ENCODE data around the gene NT5C2. TPM values are rescaled to one million over a fixed set of nuclear protein-coding genes. Genes with fewer than 3 reads are reported as not detected.

The NT5C2 gene
- total and polyA plus RNA-seq, 2 of the 8 experiments (the other 6 are each of a cell fraction or from before 2014, with no cell fraction given): 35.2 to 106 TPM

- H2AK5ac ChIP-seq (ENCODE audit: low read depth, low read length): no peak overlapping the region
- H2BK5ac ChIP-seq (ENCODE audit: low read depth, low read length): no peak overlapping the region
- DNase-seq (ENCODE audit: low read depth in 1 of 2, low spot score in 2 of 2) (no peak), FAIRE-seq (no peak)
- H3K27ac ChIP-seq (ENCODE audit: low read depth, low read length): no peak overlapping the region
- H4K8ac ChIP-seq (ENCODE audit: extremely low read depth, insufficient read depth, low read length): no peak overlapping the region
- no peak overlapping the region for H2BK120ac ChIP-seq (replicated peaks; ENCODE audit: low read depth, low read length)
- no peak overlapping the region for H2AFZ ChIP-seq (ENCODE audit: low read length)
- POLR2A ChIA-PET (ENCODE audit: partially characterized antibody): interaction anchor here (0.6 kb wide), 1 partner anchor 332 kb away, joined by 4 read pairs; no protein-coding TSS in a partner anchor
- no peak overlapping the region for H4K91ac ChIP-seq (replicated peaks; ENCODE audit: insufficient read length, low read length)
- H3K9me3 ChIP-seq (ENCODE audit: insufficient read depth in 2 of 2, low read depth in 1 of 2, low read length in 1 of 2): no peaks in the 10 kb centered on the region
- no peak overlapping the region for H4K5ac ChIP-seq (ENCODE audit: insufficient read length, low read depth, low read length)
- no peak overlapping the region for H2BK15ac ChIP-seq (ENCODE audit: low read length)
- H3K36me3 ChIP-seq (ENCODE audit: control insufficient read depth in 2 of 4, insufficient read depth in 4 of 4, low read length in 3 of 4): peaks cover 0 to 6% (median 0%) of the 10 kb centered on the region in 4 experiments; a peak in 2 of 8 replicates
- no peak overlapping the region for H3K18ac ChIP-seq (ENCODE audit: extremely low read depth, low read length)
- H3K27me3 ChIP-seq (replicated peaks in 1 of 4; ENCODE audit: control insufficient read depth in 3 of 4, extremely low read depth in 1 of 4, insufficient read depth in 3 of 4, low read length in 3 of 4): no peaks in the 10 kb centered on the region
- TF ChIP-seq JUN (IDR thresholded peaks at IDR 0.05; ENCODE audit: low read depth, low read length) (no peak), GABPA (IDR thresholded peaks at IDR 0.05; ENCODE audit: borderline replicate concordance, insufficient read depth, low read length) (no peak), ASH2L (IDR thresholded peaks at IDR 0.05; ENCODE audit: low read length) (no peak), SIX5 (IDR thresholded peaks at IDR 0.05; ENCODE audit: low read depth, low read length) (no peak), SAP30 (IDR thresholded peaks at IDR 0.05; ENCODE audit: insufficient read depth, insufficient replicate concordance, low read length) (no peak), EZH2 (IDR thresholded peaks at IDR 0.05; ENCODE audit: low read depth, low read length, severe bottlenecking) (no peak), MAFK (IDR thresholded peaks at IDR 0.05; ENCODE audit: low read depth, low read length) (no peak), TEAD4 (IDR thresholded peaks at IDR 0.05; ENCODE audit: low read depth, low read length) (no peak), SP2 (IDR thresholded peaks at IDR 0.05; ENCODE audit: low read length) (no peak), TCF12 (IDR thresholded peaks at IDR 0.05; ENCODE audit: low read depth, low read length) (no peak), TBP (IDR thresholded peaks at IDR 0.05; ENCODE audit: low read depth, low read length) (no peak), POU5F1 (IDR thresholded peaks at IDR 0.05; ENCODE audit: low read depth, low read length) (no peak), POLR2AphosphoS5 (IDR thresholded peaks at IDR 0.05; ENCODE audit: low read depth, low read length) (no peak), KDM4A (IDR thresholded peaks at IDR 0.05; ENCODE audit: low read depth, low read length, severe bottlenecking) (no peak), SRF (IDR thresholded peaks at IDR 0.05; ENCODE audit: low read depth, low read length) (no peak)
- TF ChIP-seq, protein P1, sequence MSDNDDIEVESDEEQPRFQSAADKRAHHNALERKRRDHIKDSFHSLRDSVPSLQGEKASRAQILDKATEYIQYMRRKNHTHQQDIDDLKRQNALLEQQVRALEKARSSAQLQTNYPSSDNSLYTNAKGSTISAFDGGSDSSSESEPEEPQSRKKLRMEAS (IDR thresholded peaks at IDR 0.05): no peak
- CTCF ChIA-PET (ENCODE audit: partially characterized antibody): interaction anchor here (0.7 to 3.4 kb wide), 10 partner anchors 19 to 248 kb away, joined by 3 to 13 read pairs (median 4); no protein-coding TSS in a partner anchor
- H2BK20ac ChIP-seq (ENCODE audit: low read length): no peak overlapping the region
- H3K56ac ChIP-seq (replicated peaks; ENCODE audit: insufficient read length, low read depth, low read length): no peak overlapping the region
- no peak overlapping the region for H3K14ac ChIP-seq (ENCODE audit: insufficient read length)
- no peaks in the 10 kb centered on the region for H4K20me1 ChIP-seq (replicated peaks in 1 of 2; ENCODE audit: control insufficient read depth in 1 of 2, insufficient read depth in 2 of 2, low read length in 2 of 2)
- no peak overlapping the region for H3K4me2 ChIP-seq (ENCODE audit: insufficient read depth in 1 of 2, low read depth in 2 of 2, low read length in 2 of 2)
- no peaks in the 10 kb centered on the region for H3K4me1 ChIP-seq (replicated peaks in 1 of 4; ENCODE audit: control insufficient read depth in 3 of 4, insufficient read depth in 4 of 4, low read length in 3 of 4)
- H3K79me2 ChIP-seq (ENCODE audit: control insufficient read depth in 1 of 2, insufficient read depth in 2 of 2, low read length in 2 of 2): no peaks in the 10 kb centered on the region
- no peak overlapping the region for H3K9ac ChIP-seq (replicated peaks in 1 of 4; ENCODE audit: extremely low read depth in 1 of 4, low read depth in 3 of 4, low read length in 3 of 4)
- no peak overlapping the region for H3K23ac ChIP-seq (ENCODE audit: insufficient read length)
- H3K4ac ChIP-seq (replicated peaks; ENCODE audit: insufficient read length, low read depth, low read length): no peak overlapping the region
- WGBS, 2 experiments (ENCODE audit: extremely low coverage in 1 of 2, insufficient coverage in 1 of 2, insufficient read length in 1 of 2, insufficient replicate concordance in 2 of 2, low coverage in 1 of 2, low lambda C conversion rate in 2 of 2, missing lambda C conversion rate in 1 of 2): 89% methylated on average over 11 of the region's 11 CpGs; no CpG with 5 or more reads in 1 of the 2 experiments
- no peak overlapping the region for H3K4me3 ChIP-seq (ENCODE audit: extremely low read depth in 1 of 4, insufficient read depth in 2 of 4, low read depth in 3 of 4, low read length in 4 of 4)
- H3K23me2 ChIP-seq (ENCODE audit: low read depth, low read length): no peaks in the 10 kb centered on the region
- H2BK12ac ChIP-seq (ENCODE audit: low read depth, low read length): no peak overlapping the region
- H3K79me1 ChIP-seq (ENCODE audit: low read depth, low read length): no peaks in the 10 kb centered on the region
Measured at GRCh38 chr10:103079946-103080345, 113.1 kb downstream of the NT5C2 start.
